Measurements from ENCODE around the gene SEZ6L2. TPM values are rescaled to one million over a fixed set of nuclear protein-coding genes. Genes with fewer than 3 reads are reported as not detected.

Gene SEZ6L2
- total and polyA plus RNA-seq, 2 of the 13 experiments (the other 11 are each of a cell fraction or from before 2014, with no cell fraction given): 14.9 to 16.9 TPM

- TF ChIP-seq EEA1 (CRISPR knock-in tag; IDR thresholded peaks at IDR 0.05; ENCODE audit: borderline replicate concordance): no peak
- TF ChIP-seq HBP1 (CRISPR knock-in tag; IDR thresholded peaks at IDR 0.05; ENCODE audit: low read depth): 0 out of 2 replicates have a peak, but pooled peaks have one; percentile 27
- no peak for TF ChIP-seq ZNF446 (CRISPR knock-in tag; IDR thresholded peaks at IDR 0.05)
- no peak for TF ChIP-seq SP140L (CRISPR knock-in tag; IDR thresholded peaks at IDR 0.05; ENCODE audit: borderline replicate concordance)
- peak; percentile 69; the same call in 1 of the 2 replicates for TF ChIP-seq TMF1 (CRISPR knock-in tag; IDR thresholded peaks at IDR 0.05; ENCODE audit: low read depth)
- no peak for TF ChIP-seq KDM5B (CRISPR knock-in tag; IDR thresholded peaks at IDR 0.05; ENCODE audit: borderline replicate concordance)
- TF ChIP-seq ZNF564 (CRISPR knock-in tag; IDR thresholded peaks at IDR 0.05): no peak
- TF ChIP-seq DNMT1 (CRISPR knock-in tag; IDR thresholded peaks at IDR 0.05): peak; percentile 12; the same call in 1 of the 2 replicates
- TF ChIP-seq ZSCAN20 (CRISPR knock-in tag; IDR thresholded peaks at IDR 0.05; ENCODE audit: borderline replicate concordance): 0 out of 2 replicates have a peak, but pooled peaks have one; percentile 55
- no peak for TF ChIP-seq SKI (IDR thresholded peaks at IDR 0.05; ENCODE audit: partially characterized antibody)
- peak; percentile 78; the same call in 1 of the 2 replicates for TF ChIP-seq NR2F6 (IDR thresholded peaks at IDR 0.05)
- TF ChIP-seq NR2F6 (CRISPR knock-in tag; IDR thresholded peaks at IDR 0.05): peak; percentile 62; the same call in 1 of the 2 replicates
- peak; percentile 68 for TF ChIP-seq ZFY (CRISPR knock-in tag; IDR thresholded peaks at IDR 0.05)
- 0 out of 2 replicates have a peak, but pooled peaks have one; percentile 33 for TF ChIP-seq RARA (CRISPR knock-in tag; IDR thresholded peaks at IDR 0.05)
- TF ChIP-seq ZNF781 (CRISPR knock-in tag; IDR thresholded peaks at IDR 0.05; ENCODE audit: borderline replicate concordance, not compliant biosample characterization): no peak
- TF ChIP-seq SNAPC5 (CRISPR knock-in tag; IDR thresholded peaks at IDR 0.05; ENCODE audit: borderline replicate concordance): no peak
- TF ChIP-seq KDM5A (IDR thresholded peaks at IDR 0.05; ENCODE audit: borderline replicate concordance, low read length): no peak
- no peak for TF ChIP-seq CENPX (CRISPR knock-in tag; IDR thresholded peaks at IDR 0.05)
- TF ChIP-seq FOSL1 (CRISPR knock-in tag; IDR thresholded peaks at IDR 0.05; ENCODE audit: borderline replicate concordance): no peak
- no peak for TF ChIP-seq AKNA (CRISPR knock-in tag; IDR thresholded peaks at IDR 0.05; ENCODE audit: borderline replicate concordance)
- TF ChIP-seq BCL6 (CRISPR knock-in tag; IDR thresholded peaks at IDR 0.05): peak; percentile 50; the same call in 1 of the 2 replicates
These were observed 7.6 kb downstream of the SEZ6L2 start (continued) for GRCh38 chr16:29891525-29892457.

Data from HepG2 (cell line).